NCI-H748 (cell line): ENCODE data around the gene DOK1.

Experiments used
- DNase-seq: peaks from one replicate; lab custom pipeline; 2025; ENCODE audit not compliant: unreplicated experiment; lab: John Stamatoyannopoulos, UW

Gene DOK1

GRCh38 chr2:74525717-74526648, 28.5 kb upstream of the DOK1 start, which contains the start of gene DQX1:
DQX1 (minus strand) TSS chr2:74526231; CDS start chr2:74525729, 502 bp downstream.
- DNase-seq = peak; percentile 24

GRCh38 chr2:74526649-74527230, 27.8 kb upstream of the DOK1 start:
- DNase-seq = no peak

- no peak for DNase-seq
Measured at GRCh38 chr2:74527741-74528140, 26.8 kb upstream of the DOK1 start.

GRCh38 chr2:74528600-74529356, 25.7 kb upstream of the DOK1 start:
- peak; percentile 46 for DNase-seq

- peak; percentile 98 for DNase-seq
Measured at GRCh38 chr2:74529357-74530238, 24.9 kb upstream of the DOK1 start, which contains the start of the genes AUP1 and HTRA2. AUP1 (minus strand) TSS chr2:74529706; CDS start chr2:74529629, 77 bp downstream. HTRA2 (plus strand) TSS chr2:74529933; CDS start chr2:74530007, 74 bp downstream.

GRCh38 chr2:74530239-74531187, 24.0 kb upstream of the DOK1 start:
- DNase-seq = peak; percentile 50

- DNase-seq = no peak
Measured at GRCh38 chr2:74531666-74532065, 22.9 kb upstream of the DOK1 start.

- DNase-seq = peak; percentile 25
Measured at GRCh38 chr2:74532222-74532621, 22.3 kb upstream of the DOK1 start.

- DNase-seq = no peak
Measured at GRCh38 chr2:74533464-74533863, 21.1 kb upstream of the DOK1 start.

GRCh38 chr2:74534411-74534810, 20.1 kb upstream of the DOK1 start:
- DNase-seq = no peak

- no peak for DNase-seq
Measured at GRCh38 chr2:74535440-74535965, 19.0 kb upstream of the DOK1 start.

GRCh38 chr2:74536166-74536950, 18.2 kb upstream of the DOK1 start:
- no peak for DNase-seq

GRCh38 chr2:74537140-74537539, 17.4 kb upstream of the DOK1 start:
- DNase-seq = no peak

- no peak for DNase-seq
Measured at GRCh38 chr2:74538881-74539339, 15.6 kb upstream of the DOK1 start.

- DNase-seq = no peak
Measured at GRCh38 chr2:74540291-74540690, 14.2 kb upstream of the DOK1 start.

- DNase-seq = no peak
Measured at GRCh38 chr2:74542978-74543377, 11.5 kb upstream of the DOK1 start.

- no peak for DNase-seq
Measured at GRCh38 chr2:74544634-74545033, 9.9 kb upstream of the DOK1 start.

GRCh38 chr2:74546004-74546403, 8.5 kb upstream of the DOK1 start:
- no peak for DNase-seq
